GM21381 (cell line): ENCODE data around the gene ZNF70.

ENCODE experiments used
- ATAC-seq: cut with Tn5 transposase; IDR thresholded peaks from one replicate; pipeline ENCODE4 v1.9.1; 2021; ENCODE audit warnings: mild to moderate bottlenecking, moderate library complexity; ENCODE audit not compliant: unreplicated experiment

The ZNF70 gene

GRCh38 chr22:23779731-23780130 lies 28.8 kb upstream of the ZNF70 start:
- ATAC-seq: no peak

GRCh38 chr22:23779083-23779482 lies 28.2 kb upstream of the ZNF70 start:
- ATAC-seq: no peak

GRCh38 chr22:23778577-23778900 lies 27.6 kb upstream of the ZNF70 start:
- ATAC-seq: no peak

- no peak for ATAC-seq
Measured at GRCh38 chr22:23777776-23778576, 27.1 kb upstream of the ZNF70 start.

GRCh38 chr22:23775779-23776375 lies 25.0 kb upstream of the ZNF70 start:
- no peak for ATAC-seq

- no peak for ATAC-seq
Measured at GRCh38 chr22:23774922-23775436, 24.1 kb upstream of the ZNF70 start.

- ATAC-seq: no peak
Measured at GRCh38 chr22:23774114-23774921, 23.4 kb upstream of the ZNF70 start.

- no peak for ATAC-seq
Measured at GRCh38 chr22:23773483-23774113, 22.7 kb upstream of the ZNF70 start.

GRCh38 chr22:23772649-23773473 lies 21.9 kb upstream of the ZNF70 start, which contains the start of gene MMP11:
Gene MMP11, plus strand, starts transcription at chr22:23772849. Its CDS starts 22 bp downstream, at chr22:23772871.
- no peak for ATAC-seq

- ATAC-seq: no peak
Measured at GRCh38 chr22:23772315-23772648, 21.4 kb upstream of the ZNF70 start.

GRCh38 chr22:23769321-23769965 lies 18.5 kb upstream of the ZNF70 start:
- no peak for ATAC-seq

- no peak for ATAC-seq
Measured at GRCh38 chr22:23767673-23768548, 17.0 kb upstream of the ZNF70 start, which contains the start of gene CHCHD10. Gene CHCHD10, minus strand, starts transcription at chr22:23767972. Its CDS starts 98 bp downstream, at chr22:23767874.

- ATAC-seq: no peak
Measured at GRCh38 chr22:23767303-23767672, 16.4 kb upstream of the ZNF70 start.

- no peak for ATAC-seq
Measured at GRCh38 chr22:23764899-23765881, 14.3 kb upstream of the ZNF70 start.

- no peak for ATAC-seq
Measured at GRCh38 chr22:23763954-23764353, 13.0 kb upstream of the ZNF70 start.

GRCh38 chr22:23763579-23763945 lies 12.7 kb upstream of the ZNF70 start:
- ATAC-seq: no peak

GRCh38 chr22:23762842-23763578 lies 12.1 kb upstream of the ZNF70 start, which contains the start of gene C22orf15:
Gene C22orf15, plus strand, starts transcription at chr22:23762990. Its CDS starts 317 bp downstream, at chr22:23763307.
- no peak for ATAC-seq
